A673 (cell line): Measurements from ENCODE around the gene TCF12. TPM values are rescaled to one million over a fixed set of nuclear protein-coding genes. Genes with fewer than 3 reads are reported as not detected.

ENCODE experiments used
- BruUV-seq: library from RNA; stranded (reverse); fragments of 400-500 nt; replicated peaks from 2 replicates; lab custom pipeline; 2021; lab: Mats Ljungman, UMichigan
- CTCF ChIA-PET: fragments of 300-600 bp; sonication (Branson Sonifier 250); formaldehyde crosslinking; loops from one replicate; lab custom pipeline; 2022; ENCODE audit warnings: antibody characterized with exemption; lab: Charles Lee
- POLR2A ChIA-PET: fragments of 300-600 bp; sonication (Branson Sonifier 250); formaldehyde crosslinking; loops from one replicate; lab custom pipeline; 2022; ENCODE audit warnings: antibody characterized with exemption; ENCODE audit not compliant: low non-redundant PET; lab: Charles Lee
- DNase-seq: peaks from one replicate; pipeline ENCODE4 v3.0.0-alpha.2; 2015; ENCODE audit warnings: low spot score
- H3K27ac ChIP-seq: fragments of 200-600 bp; sonication (generic); 2 replicates; pipeline ENCODE4 v1.5.1; 2016; ENCODE audit warnings: mixed run types, low read depth, mild to moderate bottlenecking, mixed read lengths, antibody characterized with exemption, low read length; ENCODE audit not compliant: poor library complexity, severe bottlenecking
- H3K27me3 ChIP-seq: fragments of 200-600 bp; sonication (generic); replicated peaks from 2 replicates; pipeline ENCODE4 v1.6.1; 2017; ENCODE audit warnings: mixed run types, low read depth, mild to moderate bottlenecking, mixed read lengths, antibody characterized with exemption, low read length; ENCODE audit not compliant: insufficient read depth, poor library complexity
- H3K36me3 ChIP-seq: fragments of 200-600 bp; sonication (generic); 2 replicates; pipeline ENCODE4 v1.6.1; 2016; ENCODE audit warnings: mixed run types, mild to moderate bottlenecking, mixed read lengths, antibody characterized with exemption, low read length; ENCODE audit not compliant: insufficient read depth, poor library complexity, severe bottlenecking
- H3K4me1 ChIP-seq: fragments of 200-600 bp; sonication (generic); 2 replicates; pipeline ENCODE4 v1.6.1; 2017; ENCODE audit warnings: mixed run types, mild to moderate bottlenecking, mixed read lengths, antibody characterized with exemption, low read length; ENCODE audit not compliant: insufficient read depth, poor library complexity, severe bottlenecking
- H3K4me3 ChIP-seq: fragments of 200-600 bp; sonication (generic); 2 replicates; pipeline ENCODE4 v1.5.1; 2016; ENCODE audit warnings: low read depth, mixed run types, mild to moderate bottlenecking, mixed read lengths, low read length; ENCODE audit not compliant: poor library complexity, severe bottlenecking
- H3K9me3 ChIP-seq: fragments of 200-600 bp; sonication (generic); 2 replicates; pipeline ENCODE4 v1.6.1; 2016; ENCODE audit warnings: mixed run types, low read depth, mild to moderate bottlenecking, mixed read lengths, antibody characterized with exemption, low read length; ENCODE audit not compliant: poor library complexity, severe bottlenecking
- EZH2 ChIP-seq: fragments of 200-600 bp; sonication (generic); IDR thresholded peaks from 2 replicates; pipeline ENCODE4 v1.6.1; 2017; ENCODE audit warnings: borderline replicate concordance, low read depth, mild to moderate bottlenecking, mixed read lengths, antibody characterized with exemption, low read length; ENCODE audit not compliant: poor library complexity, severe bottlenecking
- intact Hi-C: fragments of 100-400 bp; cut with micrococcal nuclease; formaldehyde crosslinking; loops from one replicate; pipeline ENCODE4 v1.10.0; 2022; ENCODE audit not compliant: unreplicated experiment
- total RNA-seq: library from RNA; stranded (reverse); gene quantifications from 2 replicates; pipeline ENCODE4 v1.2.3, GENCODE V29; 2021
- TF ChIP-seq, protein P1 (sequence below): fragments of 300-800, 200-600 bp; sonication (generic); conservative IDR thresholded peaks from 2 replicates; pipeline ENCODE4 v1.5.1; 2017; ENCODE audit warnings: low read depth, mild to moderate bottlenecking, antibody characterized with exemption, low read length, moderate library complexity, mixed read lengths

Gene TCF12
- total RNA-seq, 1 experiment from 2014 or later = 351 TPM

DNA sequence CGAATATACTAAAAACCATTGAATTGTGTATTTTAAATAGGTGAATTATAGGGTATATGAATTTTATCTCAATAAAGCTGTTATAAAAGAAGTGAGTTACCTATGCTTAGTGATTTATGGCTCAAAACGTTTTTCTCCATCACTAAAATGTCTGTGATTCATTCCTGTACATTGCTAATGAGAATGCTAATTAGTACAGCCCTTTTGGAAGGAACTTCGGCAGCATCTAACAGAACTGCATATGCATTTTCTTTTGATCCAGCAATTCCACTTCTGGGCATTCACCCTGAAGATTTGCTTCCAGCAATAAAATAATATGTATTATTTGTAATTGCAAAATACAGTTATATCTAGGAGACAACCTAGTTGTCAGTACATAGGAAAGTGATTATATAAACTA is 53.6 kb downstream of the TCF12 start:
- H3K36me3 ChIP-seq = no peaks in the 10 kb centered on the region
- CTCF ChIA-PET = no interaction called here
- intact Hi-C loops = no loop called here
- POLR2A ChIA-PET = no interaction called here
- no peak overlapping the region for H3K4me3 ChIP-seq
- peak overlapping the region; percentile 35 for H3K27ac ChIP-seq
- H3K9me3 ChIP-seq = no peaks in the 10 kb centered on the region
- peaks cover 43% of the 10 kb centered on the region for H3K4me1 ChIP-seq
- TF ChIP-seq, protein P1, sequence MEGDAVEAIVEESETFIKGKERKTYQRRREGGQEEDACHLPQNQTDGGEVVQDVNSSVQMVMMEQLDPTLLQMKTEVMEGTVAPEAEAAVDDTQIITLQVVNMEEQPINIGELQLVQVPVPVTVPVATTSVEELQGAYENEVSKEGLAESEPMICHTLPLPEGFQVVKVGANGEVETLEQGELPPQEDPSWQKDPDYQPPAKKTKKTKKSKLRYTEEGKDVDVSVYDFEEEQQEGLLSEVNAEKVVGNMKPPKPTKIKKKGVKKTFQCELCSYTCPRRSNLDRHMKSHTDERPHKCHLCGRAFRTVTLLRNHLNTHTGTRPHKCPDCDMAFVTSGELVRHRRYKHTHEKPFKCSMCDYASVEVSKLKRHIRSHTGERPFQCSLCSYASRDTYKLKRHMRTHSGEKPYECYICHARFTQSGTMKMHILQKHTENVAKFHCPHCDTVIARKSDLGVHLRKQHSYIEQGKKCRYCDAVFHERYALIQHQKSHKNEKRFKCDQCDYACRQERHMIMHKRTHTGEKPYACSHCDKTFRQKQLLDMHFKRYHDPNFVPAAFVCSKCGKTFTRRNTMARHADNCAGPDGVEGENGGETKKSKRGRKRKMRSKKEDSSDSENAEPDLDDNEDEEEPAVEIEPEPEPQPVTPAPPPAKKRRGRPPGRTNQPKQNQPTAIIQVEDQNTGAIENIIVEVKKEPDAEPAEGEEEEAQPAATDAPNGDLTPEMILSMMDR = no peak
- TF ChIP-seq EZH2 = no peak
- no peak for DNase-seq
- BruUV-seq = no TSS peak
- H3K27me3 ChIP-seq = no peaks in the 10 kb centered on the region

DNA sequence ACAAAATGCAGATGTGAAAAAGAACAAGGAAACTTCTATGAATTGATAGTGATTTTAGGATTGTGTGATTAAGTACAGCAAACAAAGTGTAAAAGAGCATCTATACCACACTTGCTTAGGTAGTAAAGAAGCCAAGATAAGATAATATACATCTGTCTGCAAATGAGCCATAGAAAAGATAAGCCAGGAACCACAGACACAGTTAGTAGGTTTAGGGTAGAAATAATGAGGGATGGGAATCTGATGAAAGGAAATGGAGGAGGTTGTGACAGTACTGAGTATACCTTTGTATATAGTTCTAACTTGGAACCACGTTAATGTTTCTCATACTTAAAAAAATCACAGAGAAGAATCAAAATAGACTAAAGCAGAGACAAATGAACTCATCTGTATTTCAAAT is 54.0 kb downstream of the TCF12 start:
- no peaks in the 10 kb centered on the region for H3K27me3 ChIP-seq
- intact Hi-C loops = no loop called here
- no peak for DNase-seq
- no peaks in the 10 kb centered on the region for H3K36me3 ChIP-seq
- BruUV-seq = no TSS peak
- CTCF ChIA-PET = no interaction called here
- no peak overlapping the region for H3K4me3 ChIP-seq
- POLR2A ChIA-PET = no interaction called here
- H3K4me1 ChIP-seq = peaks cover 43% of the 10 kb centered on the region
- no peaks in the 10 kb centered on the region for H3K9me3 ChIP-seq
- TF ChIP-seq EZH2 = no peak
- TF ChIP-seq, protein P1 = no peak
- peak overlapping the region; percentile 35 for H3K27ac ChIP-seq

DNA sequence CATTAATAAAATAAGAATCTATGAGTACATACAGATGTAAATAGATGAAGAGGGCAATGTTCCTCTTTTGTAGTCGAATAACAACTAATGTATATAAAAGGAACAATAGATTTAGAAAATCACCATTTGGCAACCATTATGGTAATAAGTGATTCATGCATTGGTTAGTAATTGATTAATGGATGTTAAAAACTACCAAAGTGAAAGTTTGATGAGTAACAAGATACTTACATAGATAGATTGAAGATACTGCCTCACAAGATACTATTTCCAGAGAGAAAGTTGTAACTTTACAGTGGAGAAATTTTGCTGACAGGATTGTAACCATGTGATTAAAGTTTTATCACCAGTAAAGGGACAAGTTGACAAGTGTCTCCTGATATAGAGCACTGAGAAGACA is 55.0 kb downstream of the TCF12 start:
- TF ChIP-seq, protein P1 = no peak
- TF ChIP-seq EZH2 = no peak
- no peak overlapping the region for H3K27ac ChIP-seq
- BruUV-seq = no TSS peak
- peaks cover 48% of the 10 kb centered on the region for H3K4me1 ChIP-seq
- POLR2A ChIA-PET = no interaction called here
- H3K36me3 ChIP-seq = no peaks in the 10 kb centered on the region
- H3K9me3 ChIP-seq = no peaks in the 10 kb centered on the region
- no peak for DNase-seq
- no peak overlapping the region for H3K4me3 ChIP-seq
- intact Hi-C loops = no loop called here
- CTCF ChIA-PET = no interaction called here
- H3K27me3 ChIP-seq = no peaks in the 10 kb centered on the region
